GM18870 (cell line): ENCODE data around the gene CRADD.
"Not testable (repeated sequence)": the region's sequence is repeated elsewhere in the genome, so short reads cannot be mapped to it uniquely, and the experiment has no call there.

Experiments
- ATAC-seq: cut with Tn5 transposase; IDR thresholded peaks from one replicate; pipeline ENCODE4 v1.9.1; 2021; ENCODE audit warnings: moderate library complexity; ENCODE audit not compliant: unreplicated experiment

Gene CRADD

GRCh38 chr12:93780101-93780641 lies 103.0 kb downstream of the CRADD start:
- ATAC-seq, result no peak

DNA sequence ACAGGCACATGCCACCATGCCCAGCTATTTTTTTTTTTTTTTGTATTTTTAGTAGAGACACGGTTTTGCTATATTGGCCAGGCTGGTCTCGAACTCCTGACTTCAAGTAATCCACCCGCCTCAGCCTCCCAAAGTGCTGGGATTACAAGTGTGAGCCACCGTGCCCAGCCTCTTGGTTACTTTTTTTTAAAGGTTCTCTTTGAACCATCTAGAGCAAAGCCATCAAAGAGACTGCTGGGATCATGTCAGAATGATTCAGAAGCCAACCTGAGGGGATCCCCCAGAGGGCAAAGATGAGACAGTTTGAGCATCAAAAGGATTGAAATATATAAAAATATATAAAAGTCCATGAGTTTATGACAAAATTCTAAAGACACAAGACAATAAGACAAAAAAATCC lies 103.7 kb downstream of the CRADD start:
- ATAC-seq, result not testable (repeated sequence)

DNA sequence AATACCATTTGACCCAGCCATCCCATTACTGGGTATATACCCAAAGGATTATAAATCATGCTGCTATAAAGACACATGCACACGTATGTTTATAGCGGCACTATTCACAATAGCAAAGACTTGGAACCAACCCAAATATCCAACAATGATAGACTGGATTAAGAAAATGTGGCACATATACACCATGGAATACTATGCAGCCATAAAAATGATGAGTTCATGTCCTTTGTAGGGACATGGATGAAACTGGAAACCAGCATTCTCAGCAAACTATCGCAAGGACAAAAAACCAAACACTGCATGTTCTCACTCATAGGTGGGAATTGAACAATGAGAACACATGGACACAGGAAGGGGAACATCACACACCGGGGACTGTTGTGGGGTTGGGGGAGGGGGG lies 104.8 kb downstream of the CRADD start:
- ATAC-seq, result not testable (repeated sequence)

DNA sequence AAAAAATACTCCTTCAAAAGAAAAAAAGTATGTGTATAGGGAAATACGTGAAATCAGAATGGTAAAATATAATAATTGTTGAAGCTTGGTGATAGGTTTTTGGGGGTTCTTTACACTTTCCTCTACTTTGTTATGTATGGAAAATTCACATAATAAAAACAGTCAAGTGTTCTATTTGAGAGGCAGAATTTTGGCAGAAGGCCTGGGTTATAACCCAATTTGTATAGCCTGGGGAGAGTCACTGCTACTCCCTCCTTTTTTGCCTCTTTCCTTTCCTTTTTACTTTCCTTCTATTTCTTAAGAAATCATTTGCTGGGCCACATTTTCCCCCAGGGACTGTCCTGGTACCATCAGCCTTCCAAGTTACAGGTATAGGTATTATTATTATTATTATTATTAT lies 105.7 kb downstream of the CRADD start:
- no peak for ATAC-seq

GRCh38 chr12:93783832-93784231 lies 106.7 kb downstream of the CRADD start:
- no peak for ATAC-seq

DNA sequence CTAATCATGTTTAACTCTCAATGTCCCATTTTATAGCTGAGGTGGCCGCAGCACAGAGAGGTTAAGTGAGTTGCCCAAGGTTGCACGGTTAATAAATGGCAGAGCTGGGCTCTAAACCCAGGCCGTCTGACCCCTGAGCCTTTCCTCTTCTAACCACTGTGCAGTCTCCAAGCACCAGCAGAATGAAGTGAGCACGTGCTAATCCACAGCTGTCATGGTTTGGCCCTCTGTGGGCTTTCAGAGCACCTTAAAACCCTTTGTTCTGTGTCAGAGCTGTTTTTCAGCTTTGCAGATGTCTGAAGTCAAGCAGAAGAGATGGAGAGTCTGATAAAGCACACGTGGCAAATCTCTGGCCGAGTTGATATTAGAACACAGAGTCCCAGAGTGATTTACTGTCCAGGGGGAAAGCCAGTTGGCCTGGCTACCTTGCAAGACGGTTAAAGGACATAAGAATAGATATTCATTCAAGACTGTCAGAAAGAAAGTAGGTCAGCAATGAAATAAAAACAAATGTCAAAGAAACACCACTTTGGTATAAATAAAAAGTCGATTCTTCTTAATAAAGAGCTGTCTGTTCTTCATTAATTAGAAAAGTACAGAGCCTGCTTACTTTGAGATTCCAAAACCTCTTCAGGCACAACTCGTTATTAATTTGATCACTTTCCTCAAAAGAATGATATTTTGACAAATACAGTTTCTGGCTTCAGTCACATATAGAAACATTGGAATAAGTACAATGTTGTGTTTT lies 107.3 kb downstream of the CRADD start:
- ATAC-seq, result no peak

DNA sequence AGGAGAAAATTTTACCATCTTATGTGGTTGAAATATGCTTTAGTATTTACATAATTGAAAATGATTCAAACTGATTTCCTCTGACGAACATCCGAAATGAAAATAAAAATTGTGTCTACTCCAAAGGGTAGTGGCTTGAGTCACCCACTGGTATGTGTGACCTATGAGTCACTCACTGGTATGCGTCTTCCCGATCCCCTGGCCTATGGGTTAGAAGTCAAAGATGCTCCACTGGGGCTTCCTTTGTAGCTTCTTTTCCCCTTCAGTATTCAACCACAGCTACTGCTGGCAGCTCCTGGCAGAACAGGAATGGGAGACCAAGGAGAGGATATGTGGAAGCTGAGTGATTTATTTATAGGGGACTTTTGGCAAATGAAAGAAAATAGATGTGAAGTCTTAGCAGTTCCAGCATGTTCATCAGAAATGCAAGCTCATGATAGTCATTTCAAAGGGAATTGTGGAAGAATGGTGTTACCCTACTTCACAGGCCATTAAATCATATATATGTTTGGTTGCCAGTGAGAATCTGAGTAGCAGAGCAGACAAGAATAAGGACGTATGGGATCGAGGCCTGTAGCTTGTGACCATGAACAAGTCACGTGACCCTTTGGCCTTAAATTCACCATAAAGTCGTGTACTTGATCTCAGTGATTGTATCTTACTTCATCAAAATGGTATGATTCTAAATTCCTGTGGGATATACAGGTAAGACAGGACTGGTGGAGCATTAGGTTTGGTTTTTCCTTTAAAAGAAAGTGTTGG lies 108.3 kb downstream of the CRADD start:
- ATAC-seq, result no peak

DNA sequence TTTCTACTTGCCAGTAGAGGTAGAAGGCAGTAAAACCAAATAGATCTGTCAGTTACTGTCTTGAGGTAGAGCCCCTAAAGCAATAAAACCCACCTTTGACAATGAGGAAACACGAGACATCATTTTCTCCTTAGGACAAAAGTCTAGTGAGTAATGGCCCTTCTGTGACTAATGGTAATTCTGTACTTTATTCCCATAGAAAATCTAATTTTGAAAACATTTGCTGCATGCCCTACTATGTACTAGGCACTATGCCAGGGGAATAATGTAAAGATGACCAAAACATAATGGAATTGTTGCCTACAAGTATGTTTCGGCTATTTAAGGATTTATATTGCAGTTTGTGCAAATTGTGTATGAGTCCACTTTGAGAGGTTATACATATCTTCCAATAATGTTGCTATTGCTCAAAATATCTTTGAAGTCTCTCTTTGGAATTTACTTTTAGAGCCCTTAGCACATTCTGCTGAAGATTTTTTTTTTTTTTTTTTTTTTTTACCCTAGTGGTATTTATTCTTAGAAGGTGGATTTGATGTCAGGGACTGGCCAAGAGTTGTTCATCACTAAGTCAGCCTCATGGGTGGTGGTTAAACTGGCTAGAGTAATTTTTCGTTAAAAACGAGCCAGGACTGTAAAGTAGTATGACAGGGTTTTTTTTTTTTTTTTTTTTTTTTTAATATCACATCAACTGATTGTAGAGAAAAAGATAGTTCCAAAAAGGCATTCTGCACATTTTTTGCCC lies 109.7 kb downstream of the CRADD start:
- no peak for ATAC-seq

- ATAC-seq, result no peak
Measured at GRCh38 chr12:93788853-93789252, 111.7 kb downstream of the CRADD start.

GRCh38 chr12:93789767-93790166 lies 112.6 kb downstream of the CRADD start:
- no peak for ATAC-seq

GRCh38 chr12:93790472-93791152 lies 113.4 kb downstream of the CRADD start:
- no peak for ATAC-seq

- no peak for ATAC-seq
Measured at GRCh38 chr12:93793007-93793406, 115.8 kb downstream of the CRADD start.

- ATAC-seq, result no peak
Measured at GRCh38 chr12:93793983-93794382, 116.8 kb downstream of the CRADD start.

- no peak for ATAC-seq
Measured at GRCh38 chr12:93794738-93795137, 117.6 kb downstream of the CRADD start.

GRCh38 chr12:93795352-93795751 lies 118.2 kb downstream of the CRADD start:
- ATAC-seq, result no peak

DNA sequence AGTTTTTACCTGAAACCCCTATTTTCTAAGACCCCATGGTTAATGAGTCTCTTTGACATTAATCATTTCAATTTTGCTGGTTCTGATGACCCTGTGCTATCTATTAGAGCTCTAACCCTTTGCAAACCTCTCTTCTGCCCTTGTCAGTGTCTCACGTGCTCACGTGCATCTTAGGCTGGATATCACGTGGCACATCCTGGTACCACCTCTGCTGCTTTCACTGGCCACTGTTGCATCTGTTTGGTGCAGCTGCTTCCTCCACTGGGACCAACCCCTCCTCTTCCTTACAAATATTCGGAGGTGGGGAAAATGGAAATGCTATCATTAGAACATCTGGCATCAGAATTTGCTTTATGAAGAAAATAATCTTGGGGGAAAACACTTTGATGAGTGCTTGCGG lies 119.6 kb downstream of the CRADD start:
- no peak for ATAC-seq

DNA sequence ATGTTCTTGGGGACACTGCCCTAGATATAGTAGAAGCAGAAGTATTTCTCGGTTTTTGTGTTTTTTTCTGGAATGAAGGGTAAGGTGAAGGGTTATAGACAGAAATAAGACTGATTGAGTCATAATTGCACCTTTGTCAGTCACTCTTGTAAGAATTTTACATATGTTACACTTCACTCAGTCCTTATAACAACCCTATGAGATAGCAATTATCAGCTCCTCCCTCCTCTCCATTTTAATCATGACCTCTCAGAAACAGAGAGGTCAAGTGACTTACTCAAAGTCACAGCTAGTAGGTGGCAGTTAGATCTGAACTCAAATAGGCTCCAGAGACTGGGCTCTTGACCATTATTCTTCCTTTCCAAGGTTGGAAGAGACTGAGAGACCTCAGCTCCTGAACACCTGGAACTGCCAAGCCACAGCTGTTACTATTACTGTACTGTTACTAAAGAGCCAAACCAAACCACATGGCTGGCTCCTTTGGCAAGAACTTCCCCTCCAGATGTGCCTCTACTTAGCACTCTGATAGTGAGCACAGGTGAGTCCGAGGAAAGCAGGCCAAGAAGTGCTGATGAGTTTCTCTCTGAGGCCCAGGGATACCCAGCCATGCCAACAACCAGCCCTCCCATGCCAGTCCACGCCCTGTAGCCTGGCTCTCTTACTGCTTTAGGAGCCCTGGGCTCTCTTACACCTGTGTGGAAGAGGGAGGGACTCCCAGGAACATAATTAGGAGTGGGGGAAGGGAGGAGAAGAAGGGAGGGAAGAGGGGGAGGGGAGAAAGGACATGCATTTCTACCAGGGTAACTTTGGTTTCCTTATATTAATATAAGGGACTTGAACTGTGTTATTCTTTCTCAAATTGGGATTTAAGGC lies 121.3 kb downstream of the CRADD start:
- no peak for ATAC-seq

- ATAC-seq, result not testable (repeated sequence)
Measured at GRCh38 chr12:93801666-93802065, 124.5 kb downstream of the CRADD start.

- no peak for ATAC-seq
Measured at GRCh38 chr12:93802293-93802692, 125.1 kb downstream of the CRADD start.
